HG02885 (cell line): ENCODE measurements around the gene ROBO1.
"Not testable (repeated sequence)": the region's sequence is repeated elsewhere in the genome, so short reads cannot be mapped to it uniquely, and the experiment has no call there.

ENCODE experiments used
- ATAC-seq: cut with Tn5 transposase; IDR thresholded peaks from one replicate; pipeline ENCODE4 v1.9.1; 2021; ENCODE audit warnings: mild to moderate bottlenecking; ENCODE audit not compliant: unreplicated experiment, poor library complexity

ROBO1 gene

GRCh38 chr3:78794431-78794830 is 973.4 kb downstream of the ROBO1 start:
- ATAC-seq, result no peak

GRCh38 chr3:78792733-78793132 is 975.1 kb downstream of the ROBO1 start:
- no peak for ATAC-seq

- ATAC-seq, result no peak
These were observed 975.6 kb downstream of the ROBO1 start for GRCh38 chr3:78792212-78792611.

- no peak for ATAC-seq
These were observed 976.0 kb downstream of the ROBO1 start for GRCh38 chr3:78791753-78792152.

- ATAC-seq, result no peak
These were observed 979.0 kb downstream of the ROBO1 start for GRCh38 chr3:78788839-78789238.

- ATAC-seq, result no peak
These were observed 982.8 kb downstream of the ROBO1 start for GRCh38 chr3:78785004-78785403.

- ATAC-seq, result no peak
These were observed 986.4 kb downstream of the ROBO1 start for GRCh38 chr3:78781351-78781750.

GRCh38 chr3:78765671-78766485 is 1001.9 kb downstream of the ROBO1 start:
- ATAC-seq, result no peak

GRCh38 chr3:78764634-78765033 is 1003.2 kb downstream of the ROBO1 start:
- ATAC-seq, result no peak

- no peak for ATAC-seq
These were observed 1005.7 kb downstream of the ROBO1 start for GRCh38 chr3:78762121-78762520.

GRCh38 chr3:78761126-78761525 is 1006.7 kb downstream of the ROBO1 start:
- ATAC-seq, result no peak

- no peak for ATAC-seq
These were observed 1010.1 kb downstream of the ROBO1 start for GRCh38 chr3:78757731-78758130.

- ATAC-seq, result no peak
These were observed 1013.6 kb downstream of the ROBO1 start for GRCh38 chr3:78754066-78754743.

GRCh38 chr3:78751266-78751665 is 1016.5 kb downstream of the ROBO1 start:
- no peak for ATAC-seq

GRCh38 chr3:78750291-78750690 is 1017.5 kb downstream of the ROBO1 start:
- ATAC-seq, result not testable (repeated sequence)

GRCh38 chr3:78749056-78749455 is 1018.7 kb downstream of the ROBO1 start:
- ATAC-seq, result no peak

- no peak for ATAC-seq
These were observed 1022.0 kb downstream of the ROBO1 start for GRCh38 chr3:78745847-78746246.

GRCh38 chr3:78742491-78742890 is 1025.3 kb downstream of the ROBO1 start:
- ATAC-seq, result no peak

- no peak for ATAC-seq
These were observed 1025.8 kb downstream of the ROBO1 start for GRCh38 chr3:78742041-78742440.

GRCh38 chr3:78741066-78741645 is 1026.6 kb downstream of the ROBO1 start:
- no peak for ATAC-seq

- ATAC-seq, result no peak
These were observed 1029.0 kb downstream of the ROBO1 start for GRCh38 chr3:78738833-78739232.
